GM18507 (cell line): Measurements from ENCODE around the gene VASH1.
"Not testable (repeated sequence)": the region's sequence is repeated elsewhere in the genome, so short reads cannot be mapped to it uniquely, and the experiment has no call there.

ENCODE experiments used
- DNase-seq: peaks from one replicate; pipeline ENCODE4 v3.0.0; 2011; ENCODE audit warnings: low read depth; ENCODE audit not compliant: insufficient read length; ENCODE audit errors: extremely low spot score
- FAIRE-seq: peaks from 2 replicates; lab custom pipeline; 2011; peaks lifted over from hg19 to GRCh38; lab: Jason Lieb, UNC

The VASH1 gene

GRCh38 chr14:76761136-76761959 lies at the start of gene VASH1:
VASH1 (plus strand) TSS chr14:76761468; CDS start chr14:76762822, 1,354 bp downstream.
- FAIRE-seq: peak; percentile 59
- DNase-seq: peak; percentile 81

- FAIRE-seq (no peak), DNase-seq (no peak)
These were observed 48.1 kb upstream of the VASH1 start for GRCh38 chr14:76713121-76713520.

- no peak for FAIRE-seq
- no peak for DNase-seq
These were observed 46.8 kb upstream of the VASH1 start for GRCh38 chr14:76714470-76714869.

- no peak for DNase-seq
- FAIRE-seq: no peak
These were observed 46.2 kb upstream of the VASH1 start for GRCh38 chr14:76715101-76715500.

GRCh38 chr14:76715511-76716081 lies 45.7 kb upstream of the VASH1 start:
- no peak for DNase-seq
- FAIRE-seq: no peak

- DNase-seq (no peak), FAIRE-seq (no peak)
These were observed 45.0 kb upstream of the VASH1 start for GRCh38 chr14:76716285-76716684.

- DNase-seq (no peak), FAIRE-seq (no peak)
These were observed 43.6 kb upstream of the VASH1 start for GRCh38 chr14:76717508-76718290.

- FAIRE-seq (no peak), DNase-seq (no peak)
These were observed 42.8 kb upstream of the VASH1 start for GRCh38 chr14:76718306-76719040.

- DNase-seq (no peak), FAIRE-seq (no peak)
These were observed 41.6 kb upstream of the VASH1 start for GRCh38 chr14:76719666-76720065.

GRCh38 chr14:76720382-76720813 lies 40.9 kb upstream of the VASH1 start:
- FAIRE-seq: peak; percentile 84
- peak; percentile 57 for DNase-seq

GRCh38 chr14:76721506-76721905 lies 39.8 kb upstream of the VASH1 start:
- FAIRE-seq: not testable (repeated sequence)

GRCh38 chr14:76724651-76725550 lies 36.4 kb upstream of the VASH1 start:
- DNase-seq: no peak
- no peak for FAIRE-seq

More at GRCh38 chr14:76721506-76721905, 39.8 kb upstream of the VASH1 start:
- DNase-seq: not testable (repeated sequence)

- DNase-seq (no peak), FAIRE-seq (no peak)
These were observed 34.7 kb upstream of the VASH1 start for GRCh38 chr14:76726551-76726970.

GRCh38 chr14:76727384-76727783 lies 33.9 kb upstream of the VASH1 start:
- DNase-seq (no peak), FAIRE-seq (no peak)

GRCh38 chr14:76727901-76728300 lies 33.4 kb upstream of the VASH1 start:
- FAIRE-seq (no peak), DNase-seq (no peak)

- no peak for FAIRE-seq
- no peak for DNase-seq
These were observed 32.0 kb upstream of the VASH1 start for GRCh38 chr14:76729258-76729657.

GRCh38 chr14:76729953-76730505 lies 31.2 kb upstream of the VASH1 start:
- no peak for DNase-seq
- no peak for FAIRE-seq

GRCh38 chr14:76734501-76734900 lies 26.8 kb upstream of the VASH1 start:
- not testable (repeated sequence) for DNase-seq, FAIRE-seq
